Osteoblast (primary cell): ENCODE data around the gene TMC5. TPM values are rescaled to one million over a fixed set of nuclear protein-coding genes. Genes with fewer than 3 reads are reported as not detected.

ENCODE experiments used
- DNase-seq: peaks from one replicate; pipeline ENCODE4 v3.0.0; 2011; ENCODE audit warnings: low spot score, mixed read lengths; ENCODE audit not compliant: insufficient read length; ENCODE audit errors: missing footprints
- H2AFZ ChIP-seq: 2 replicates; pipeline ENCODE4 v1.6.0; 2011; ENCODE audit warnings: mild to moderate bottlenecking, low read length
- H3K27ac ChIP-seq: 2 replicates; pipeline ENCODE4 v1.5.1; 2011; ENCODE audit warnings: mild to moderate bottlenecking, low read depth, low read length, moderate library complexity
- H3K27me3 ChIP-seq: 2 replicates; pipeline ENCODE4 v1.6.0; 2012; ENCODE audit warnings: mild to moderate bottlenecking, control low read depth, inconsistent platforms, low read length, moderate library complexity; ENCODE audit not compliant: insufficient read depth
- H3K36me3 ChIP-seq: 2 replicates; pipeline ENCODE4 v1.5.1; 2011; ENCODE audit warnings: mild to moderate bottlenecking, low read length, control low read depth, moderate library complexity; ENCODE audit not compliant: insufficient read depth
- H3K4me1 ChIP-seq: 2 replicates; pipeline ENCODE4 v1.5.1; 2011; ENCODE audit warnings: mild to moderate bottlenecking, low read length, control low read depth, moderate library complexity; ENCODE audit not compliant: insufficient read depth
- H3K4me2 ChIP-seq: 2 replicates; pipeline ENCODE4 v1.6.0; 2011; ENCODE audit warnings: mild to moderate bottlenecking, low read length; ENCODE audit not compliant: insufficient read depth
- H3K4me3 ChIP-seq: fragments of 200-600 bp; sonication (generic); 3 replicates; pipeline ENCODE4 v1.5.1; 2012; ENCODE audit warnings: mild to moderate bottlenecking, low read length, inconsistent platforms; ENCODE audit not compliant: insufficient read depth
- H3K79me2 ChIP-seq: 2 replicates; pipeline ENCODE4 v1.6.0; 2012; ENCODE audit warnings: mild to moderate bottlenecking, low read length, control low read depth, inconsistent platforms; ENCODE audit not compliant: insufficient read depth
- H3K9me3 ChIP-seq: 2 replicates; pipeline ENCODE4 v1.5.1; 2011; ENCODE audit warnings: low read depth, low read length, control low read depth
- H4K20me1 ChIP-seq: 2 replicates; pipeline ENCODE4 v1.6.0; 2012; ENCODE audit warnings: mild to moderate bottlenecking, low read length, control low read depth; ENCODE audit not compliant: insufficient read depth
- total RNA-seq: library from RNA; depleted of rRNA; stranded (reverse); fragments of >200 nt; gene quantifications from 2 replicates; pipeline ENCODE4 v1.2.3, GENCODE V29; 2012
- TF ChIP-seq, protein P1 (sequence below): IDR thresholded peaks from 2 replicates; pipeline ENCODE4 v1.5.1; 2011; ENCODE audit warnings: mild to moderate bottlenecking, low read depth, low read length, moderate library complexity; ENCODE audit errors: extremely low read depth

The TMC5 gene
- total RNA-seq, 1 donor: under 0.01 TPM

DNA sequence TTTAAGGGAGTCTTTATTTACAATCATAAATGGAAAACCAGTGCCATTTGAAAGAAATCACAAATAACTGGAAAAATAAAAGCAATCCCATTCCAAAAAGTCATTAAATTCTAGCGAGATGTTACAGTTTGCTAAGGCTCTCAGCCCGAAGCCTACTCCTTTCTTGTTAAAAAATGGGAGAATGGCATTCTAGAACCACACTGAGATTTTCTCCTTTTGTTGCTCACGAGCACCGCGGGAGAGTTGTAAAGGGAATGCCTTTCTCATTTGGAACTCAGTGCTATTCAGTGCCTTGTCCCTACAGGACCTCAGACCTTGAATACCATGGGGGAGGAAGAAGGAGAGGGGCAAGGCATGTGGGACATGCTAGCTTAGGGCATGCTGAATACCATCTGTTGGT lies 67.9 kb downstream of the TMC5 start:
- TF ChIP-seq, protein P1, sequence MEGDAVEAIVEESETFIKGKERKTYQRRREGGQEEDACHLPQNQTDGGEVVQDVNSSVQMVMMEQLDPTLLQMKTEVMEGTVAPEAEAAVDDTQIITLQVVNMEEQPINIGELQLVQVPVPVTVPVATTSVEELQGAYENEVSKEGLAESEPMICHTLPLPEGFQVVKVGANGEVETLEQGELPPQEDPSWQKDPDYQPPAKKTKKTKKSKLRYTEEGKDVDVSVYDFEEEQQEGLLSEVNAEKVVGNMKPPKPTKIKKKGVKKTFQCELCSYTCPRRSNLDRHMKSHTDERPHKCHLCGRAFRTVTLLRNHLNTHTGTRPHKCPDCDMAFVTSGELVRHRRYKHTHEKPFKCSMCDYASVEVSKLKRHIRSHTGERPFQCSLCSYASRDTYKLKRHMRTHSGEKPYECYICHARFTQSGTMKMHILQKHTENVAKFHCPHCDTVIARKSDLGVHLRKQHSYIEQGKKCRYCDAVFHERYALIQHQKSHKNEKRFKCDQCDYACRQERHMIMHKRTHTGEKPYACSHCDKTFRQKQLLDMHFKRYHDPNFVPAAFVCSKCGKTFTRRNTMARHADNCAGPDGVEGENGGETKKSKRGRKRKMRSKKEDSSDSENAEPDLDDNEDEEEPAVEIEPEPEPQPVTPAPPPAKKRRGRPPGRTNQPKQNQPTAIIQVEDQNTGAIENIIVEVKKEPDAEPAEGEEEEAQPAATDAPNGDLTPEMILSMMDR: no peak

DNA sequence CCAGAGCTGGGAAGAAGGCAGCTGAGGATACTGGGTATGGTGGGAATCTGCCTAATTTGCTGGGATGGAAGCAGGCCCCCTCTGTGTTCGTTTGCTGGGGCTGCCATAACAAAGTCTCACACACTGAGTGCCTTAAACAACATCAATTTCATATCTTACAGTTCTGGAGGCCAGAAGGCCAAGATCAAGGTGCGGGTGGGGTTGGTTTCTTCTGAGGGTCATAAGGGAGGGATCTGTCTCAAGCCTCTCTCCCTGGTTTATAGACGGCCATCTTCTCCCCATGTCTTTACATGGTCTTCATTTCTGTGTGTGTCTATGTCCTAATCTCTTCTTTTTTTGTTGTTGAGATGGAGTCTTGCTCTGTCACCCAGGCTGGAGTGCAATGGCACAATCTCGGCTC lies 68.4 kb downstream of the TMC5 start:
- no peak for DNase-seq
- Histone ChIP-seq H3K79me2 (no peaks in the 10 kb centered on the region), H4K20me1 (no peaks in the 10 kb centered on the region), H3K27ac (no peak overlapping the region), H3K27me3 (no peaks in the 10 kb centered on the region), H3K4me3 (no peak overlapping the region), H3K9me3 (no peaks in the 10 kb centered on the region), H3K36me3 (no peaks in the 10 kb centered on the region), H3K4me2 (no peak overlapping the region), H2AFZ (no peak overlapping the region), H3K4me1 (no peaks in the 10 kb centered on the region)
- TF ChIP-seq, protein P1: no peak

More for the DNA sequence above, 67.9 kb downstream of the TMC5 start:
- Histone ChIP-seq H3K4me2 (no peak overlapping the region), H3K4me3 (no peak overlapping the region), H3K27me3 (no peaks in the 10 kb centered on the region), H4K20me1 (no peaks in the 10 kb centered on the region), H3K79me2 (no peaks in the 10 kb centered on the region), H3K36me3 (no peaks in the 10 kb centered on the region), H3K9me3 (no peaks in the 10 kb centered on the region), H3K4me1 (no peaks in the 10 kb centered on the region), H2AFZ (no peak overlapping the region), H3K27ac (no peak overlapping the region)
- no peak for DNase-seq

DNA sequence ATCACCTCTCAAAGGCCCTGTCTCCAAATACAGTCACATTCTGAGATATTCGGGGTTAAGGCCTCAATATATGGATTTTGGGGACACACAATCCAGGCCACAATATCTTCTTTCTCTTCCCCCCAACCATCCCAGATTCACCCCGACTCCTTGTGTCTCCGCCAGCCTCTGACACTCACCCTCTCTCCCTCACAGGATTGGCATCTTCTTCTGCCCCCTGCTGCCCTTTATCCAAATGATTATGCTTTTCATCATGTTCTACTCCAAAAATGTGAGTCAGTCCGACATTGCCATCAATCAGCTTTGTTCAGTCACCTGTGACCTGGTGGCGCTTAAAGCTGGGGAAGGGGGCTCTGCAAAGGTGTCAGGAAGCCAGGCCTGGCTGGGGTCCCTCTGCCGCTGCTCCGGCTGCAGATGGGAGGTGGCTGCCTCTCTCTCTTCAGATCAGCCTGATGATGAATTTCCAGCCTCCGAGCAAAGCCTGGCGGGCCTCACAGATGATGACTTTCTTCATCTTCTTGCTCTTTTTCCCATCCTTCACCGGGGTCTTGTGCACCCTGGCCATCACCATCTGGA lies 69.2 kb downstream of the TMC5 start:
- TF ChIP-seq, protein P1: peak; percentile 5
- no peaks in the 10 kb centered on the region for H3K79me2 ChIP-seq
- H3K4me1 ChIP-seq: no peaks in the 10 kb centered on the region
- no peak overlapping the region for H3K4me3 ChIP-seq
- no peak overlapping the region for H2AFZ ChIP-seq
- DNase-seq: no peak
- H3K36me3 ChIP-seq: no peaks in the 10 kb centered on the region
- no peaks in the 10 kb centered on the region for H3K9me3 ChIP-seq
- no peak overlapping the region for H3K4me2 ChIP-seq
- H4K20me1 ChIP-seq: no peaks in the 10 kb centered on the region
- H3K27ac ChIP-seq: no peak overlapping the region
- no peaks in the 10 kb centered on the region for H3K27me3 ChIP-seq

DNA sequence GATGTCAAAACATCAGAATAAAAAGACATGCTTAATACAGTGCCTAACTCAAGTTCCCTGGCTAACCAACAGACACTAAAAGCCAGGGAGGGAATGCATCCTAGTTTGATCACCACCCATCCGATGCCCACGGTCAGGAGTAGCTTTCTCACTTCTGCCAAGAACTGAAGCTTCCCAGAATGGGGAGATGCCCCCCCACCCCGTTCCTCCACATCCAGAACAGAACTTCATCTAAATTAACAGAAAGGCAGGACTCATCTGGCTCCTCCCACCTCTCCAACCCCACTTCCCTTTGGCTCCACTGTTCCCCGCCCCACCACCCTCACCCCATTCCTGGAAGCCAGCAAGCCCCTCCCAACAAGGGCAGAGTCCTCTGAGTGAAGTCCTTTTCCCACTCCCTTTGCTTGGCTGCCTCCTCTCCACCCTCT lies 70.5 kb downstream of the TMC5 start:
- TF ChIP-seq, protein P1: no peak
- H4K20me1 ChIP-seq: no peaks in the 10 kb centered on the region
- no peaks in the 10 kb centered on the region for H3K27me3 ChIP-seq
- no peak overlapping the region for H3K27ac ChIP-seq
- H3K36me3 ChIP-seq: no peaks in the 10 kb centered on the region
- H3K4me2 ChIP-seq: no peak overlapping the region
- H3K79me2 ChIP-seq: no peaks in the 10 kb centered on the region
- H3K9me3 ChIP-seq: no peaks in the 10 kb centered on the region
- no peak overlapping the region for H2AFZ ChIP-seq
- no peak for DNase-seq
- H3K4me3 ChIP-seq: no peak overlapping the region
- no peaks in the 10 kb centered on the region for H3K4me1 ChIP-seq
